CD4-positive, alpha-beta T cell (primary cell): ENCODE data around the gene DARS1. TPM values are rescaled to one million over a fixed set of nuclear protein-coding genes. Genes with fewer than 3 reads are reported as not detected.

ENCODE experiments used
- ATAC-seq: fragments of 200-7000 bp; cut with Tn5 transposase; one replicate; pipeline ENCODE4 v1.10.0; 2022; ENCODE audit warnings: mild to moderate bottlenecking; ENCODE audit not compliant: poor library complexity
- CTCF ChIA-PET: fragments of 350-600 bp; sonication (Branson Sonifier 250); formaldehyde crosslinking; loops from one replicate; lab custom pipeline; 2021; ENCODE audit warnings: antibody characterized with exemption, inconsistent platforms; lab: Charles Lee
- POLR2A ChIA-PET: fragments of 350-600 bp; sonication (Branson Sonifier 250); formaldehyde crosslinking; loops from one replicate; lab custom pipeline; 2021; ENCODE audit warnings: antibody characterized with exemption, inconsistent platforms; lab: Charles Lee
- DNase-seq, 14 experiments: peaks; one replicate each; pipeline ENCODE4 v3.0.0-alpha.2; 2013 to 2020; ENCODE audit warnings: mixed read lengths in 2 of 14
- H3K27ac ChIP-seq, 2 donors: one replicate each; pipeline versions ENCODE4 v1.5.1 to v1.7.0; 2013; ENCODE audit warnings: low read length in 2 of 2, low read depth in 1 of 2, mild to moderate bottlenecking in 1 of 2
- H3K27me3 ChIP-seq, 2 experiments: 1 replicate in 1 of 2; 2 replicates in 1 of 2; pipeline versions ENCODE4 v1.6.1 to v1.7.0; 2013; ENCODE audit warnings: low read length in 2 of 2, control low read depth in 1 of 2, mild to moderate bottlenecking in 1 of 2, moderate library complexity in 1 of 2; ENCODE audit not compliant: insufficient read depth in 2 of 2, control insufficient read depth in 1 of 2
- H3K36me3 ChIP-seq: one replicate; pipeline ENCODE4 v1.6.1; 2013; ENCODE audit warnings: low read length, control low read depth; ENCODE audit not compliant: insufficient read depth
- H3K4me1 ChIP-seq: one replicate; pipeline ENCODE4 v1.6.1; 2013; ENCODE audit warnings: low read length, control low read depth; ENCODE audit not compliant: insufficient read depth
- H3K4me3 ChIP-seq: one replicate; pipeline ENCODE4 v1.5.1; 2013; ENCODE audit warnings: mild to moderate bottlenecking, low read length, moderate library complexity
- H3K9me3 ChIP-seq, 2 experiments: 1 replicate in 1 of 2; 2 replicates in 1 of 2; pipeline versions ENCODE4 v1.6.1 to v1.7.0; 2013; ENCODE audit warnings: low read length in 2 of 2, mild to moderate bottlenecking in 2 of 2, control low read depth in 1 of 2, moderate library complexity in 1 of 2; ENCODE audit not compliant: control insufficient read depth in 1 of 2, insufficient read depth in 1 of 2
- H3K27ac Mint-ChIP-seq: one replicate; pipeline ENCODE4 v1.8.0; 2020; ENCODE audit warnings: mixed read lengths
- H3K27me3 Mint-ChIP-seq: one replicate; pipeline ENCODE4 v1.8.0; 2021; ENCODE audit warnings: mixed read lengths
- H3K36me3 Mint-ChIP-seq: one replicate; pipeline ENCODE4 v1.8.0; 2021; ENCODE audit warnings: low read depth, mixed read lengths
- H3K4me1 Mint-ChIP-seq: one replicate; pipeline ENCODE4 v1.8.0; 2021; ENCODE audit warnings: low read depth, mixed read lengths
- H3K4me3 Mint-ChIP-seq: one replicate; pipeline ENCODE4 v1.8.0; 2020; ENCODE audit warnings: mild to moderate bottlenecking, mixed read lengths
- H3K9me3 Mint-ChIP-seq: one replicate; pipeline ENCODE4 v1.8.0; 2020; ENCODE audit warnings: mixed read lengths
- intact Hi-C, 2 experiments: fragments of 100-400 bp; cut with DNase I in 1 of 2; cut with micrococcal nuclease in 1 of 2; formaldehyde crosslinking; loops; one replicate each; pipeline versions ENCODE4 v1.15.1 to v1.9.0; 2023 to 2025; cut with DNase I, micrococcal nuclease
- total RNA-seq, 174 experiments: library from RNA in 2 of 174; stranded (reverse) in 2 of 174; gene quantifications; one replicate each; pipeline ENCODE4 v1.2.3 and lab custom pipeline; 2021 to 2026
- TF ChIP-seq, protein P1 (sequence below): fragments of 200-600 bp; IDR thresholded peaks from one replicate; pipeline ENCODE4 v1.8.0; 2022; ENCODE audit warnings: antibody characterized with exemption, mild to moderate bottlenecking

DARS1 gene
- total RNA-seq, 2 experiments from 2014 or later: 38.2 to 41.7 TPM

- Histone ChIP-seq H3K27ac (no peak overlapping the region), H3K4me1 (peaks cover 27% of the 10 kb centered on the region), H3K36me3 (no peaks in the 10 kb centered on the region), H3K27me3 (no peaks in the 10 kb centered on the region), H3K9me3 (no peaks in the 10 kb centered on the region), H3K4me3 (no peak overlapping the region)
- no peak for DNase-seq
- Mint-ChIP-seq H3K4me3 (no peak overlapping the region), H3K36me3 (no peaks in the 10 kb centered on the region), H3K9me3 (no peaks in the 10 kb centered on the region), H3K4me1 (peaks cover 27% of the 10 kb centered on the region), H3K27ac (no peak overlapping the region), H3K27me3 (no peaks in the 10 kb centered on the region)
- POLR2A ChIA-PET: interaction anchor here (0.8 to 1.3 kb wide), 2 partner anchors 16 to 126 kb away, joined by 3 read pairs; no protein-coding TSS in a partner anchor
- ATAC-seq: no peak
- intact Hi-C loops: no loop called here
- TF ChIP-seq, protein P1, sequence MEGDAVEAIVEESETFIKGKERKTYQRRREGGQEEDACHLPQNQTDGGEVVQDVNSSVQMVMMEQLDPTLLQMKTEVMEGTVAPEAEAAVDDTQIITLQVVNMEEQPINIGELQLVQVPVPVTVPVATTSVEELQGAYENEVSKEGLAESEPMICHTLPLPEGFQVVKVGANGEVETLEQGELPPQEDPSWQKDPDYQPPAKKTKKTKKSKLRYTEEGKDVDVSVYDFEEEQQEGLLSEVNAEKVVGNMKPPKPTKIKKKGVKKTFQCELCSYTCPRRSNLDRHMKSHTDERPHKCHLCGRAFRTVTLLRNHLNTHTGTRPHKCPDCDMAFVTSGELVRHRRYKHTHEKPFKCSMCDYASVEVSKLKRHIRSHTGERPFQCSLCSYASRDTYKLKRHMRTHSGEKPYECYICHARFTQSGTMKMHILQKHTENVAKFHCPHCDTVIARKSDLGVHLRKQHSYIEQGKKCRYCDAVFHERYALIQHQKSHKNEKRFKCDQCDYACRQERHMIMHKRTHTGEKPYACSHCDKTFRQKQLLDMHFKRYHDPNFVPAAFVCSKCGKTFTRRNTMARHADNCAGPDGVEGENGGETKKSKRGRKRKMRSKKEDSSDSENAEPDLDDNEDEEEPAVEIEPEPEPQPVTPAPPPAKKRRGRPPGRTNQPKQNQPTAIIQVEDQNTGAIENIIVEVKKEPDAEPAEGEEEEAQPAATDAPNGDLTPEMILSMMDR: no peak
- CTCF ChIA-PET: interaction anchor here (0.8 to 1.1 kb wide), 2 partner anchors 14 to 375 kb away, joined by 3 read pairs; no protein-coding TSS in a partner anchor
Measured at GRCh38 chr2:136010126-136010525, 24.7 kb upstream of the DARS1 start.

GRCh38 chr2:136008205-136008865, 22.9 kb upstream of the DARS1 start:
- no peak overlapping the region for H3K4me3 Mint-ChIP-seq
- Histone ChIP-seq H3K4me3 (no peak overlapping the region), H3K27me3 (no peaks in the 10 kb centered on the region), H3K27ac (peak overlapping the region in 1 of 2 donors; percentile 29), H3K36me3 (no peaks in the 10 kb centered on the region), H3K9me3 (no peaks in the 10 kb centered on the region), H3K4me1 (peaks cover 25% of the 10 kb centered on the region)
- peak overlapping the region; percentile 75 for H3K27ac Mint-ChIP-seq
- no peaks in the 10 kb centered on the region for H3K36me3 Mint-ChIP-seq
- H3K9me3 Mint-ChIP-seq: no peaks in the 10 kb centered on the region
- peaks cover 33% of the 10 kb centered on the region for H3K4me1 Mint-ChIP-seq
- DNase-seq: peak; percentile 30 to 90 (median 50)
- intact Hi-C loops: loop anchor here in 1 of 2 experiments (5.0 kb wide), 1 partner anchor 109 kb away; the partner anchor contains the start of gene CXCR4
- ATAC-seq: peak; percentile 97
- TF ChIP-seq, protein P1: no peak
- CTCF ChIA-PET: interaction anchor here (0.9 to 1.1 kb wide), 4 partner anchors 23 to 128 kb away, joined by 3 to 4 read pairs (median 3); partner anchors contain the start of gene DARS1
- H3K27me3 Mint-ChIP-seq: no peaks in the 10 kb centered on the region
- POLR2A ChIA-PET: interaction anchor here (0.6 to 1.2 kb wide), 5 partner anchors 98 to 373 kb away, joined by 3 to 4 read pairs (median 3); no protein-coding TSS in a partner anchor

DNA sequence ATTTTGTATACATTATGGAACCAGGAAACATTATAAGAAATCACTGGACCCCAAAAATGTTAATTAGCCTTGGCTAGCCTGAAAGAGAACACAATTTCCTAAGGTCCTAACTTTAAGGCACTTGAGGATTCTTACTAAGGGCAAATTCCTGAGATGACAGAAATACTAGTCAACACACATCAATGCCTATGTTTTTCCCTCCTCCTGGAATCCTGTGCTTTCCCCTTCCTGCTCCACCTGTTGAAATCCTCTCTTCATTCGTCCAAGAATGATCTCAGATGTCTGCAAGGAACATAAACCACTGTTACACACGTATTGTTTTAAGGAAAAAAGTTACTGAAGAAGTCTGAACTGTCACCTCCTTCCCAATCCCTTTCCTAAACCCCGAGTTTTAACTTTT, 21.2 kb upstream of the DARS1 start:
- Histone ChIP-seq H3K27ac (no peak overlapping the region), H3K27me3 (no peaks in the 10 kb centered on the region), H3K9me3 (no peaks in the 10 kb centered on the region), H3K4me1 (peaks cover 22% of the 10 kb centered on the region), H3K4me3 (no peak overlapping the region), H3K36me3 (no peaks in the 10 kb centered on the region)
- ATAC-seq (no peak), DNase-seq (no peak)
- POLR2A ChIA-PET: no interaction called here
- no peak overlapping the region for H3K27ac Mint-ChIP-seq
- TF ChIP-seq, protein P1: no peak
- H3K27me3 Mint-ChIP-seq: no peaks in the 10 kb centered on the region
- CTCF ChIA-PET: no interaction called here
- no peak overlapping the region for H3K4me3 Mint-ChIP-seq
- peaks cover 29% of the 10 kb centered on the region for H3K4me1 Mint-ChIP-seq
- intact Hi-C loops: loop anchor here in 1 of 2 experiments (5.0 kb wide), 1 partner anchor 111 kb away; the partner anchor contains the start of gene CXCR4
- no peaks in the 10 kb centered on the region for H3K36me3 Mint-ChIP-seq
- H3K9me3 Mint-ChIP-seq: no peaks in the 10 kb centered on the region
